ENCODE results near the gene C12orf57. TPM values are rescaled to one million over a fixed set of nuclear protein-coding genes. Genes with fewer than 3 reads are reported as not detected.
A peak's percentile ranks its signal among the peaks of the same experiment; 100 is the strongest.

The C12orf57 gene
- total RNA-seq, 1 experiment from 2014 or later: 176 TPM

GRCh38 chr12:6962285-6963015 lies 18.6 kb downstream of the C12orf57 start:
- Mint-ChIP-seq H3K27me3 (ENCODE audit: insufficient read depth, unreplicated experiment) (no peaks in the 10 kb centered on the region), H3K36me3 (ENCODE audit: insufficient read depth, unreplicated experiment) (peaks cover 49% of the 10 kb centered on the region), H3K4me1 (ENCODE audit: insufficient read depth, unreplicated experiment) (peaks cover 51% of the 10 kb centered on the region)

GRCh38 chr12:6963016-6963731 lies 19.4 kb downstream of the C12orf57 start:
- peak; percentile 89 for DNase-seq (ENCODE audit: unreplicated experiment)
- no peak for TF ChIP-seq CTCF (IDR thresholded peaks at IDR 0.05; ENCODE audit: unreplicated experiment)
- CTCF ChIA-PET: interaction anchor here (0.6 to 6.4 kb wide), 17 partner anchors 17 to 150 kb away, joined by 3 to 160 read pairs (median 6); partner anchors contain the start of genes C12orf57, C1RL, LPCAT3 and RNU7-1
- H3K4me3 Mint-ChIP-seq (ENCODE audit: unreplicated experiment): peak overlapping the region; percentile 87
- H3K27me3 Mint-ChIP-seq (ENCODE audit: insufficient read depth, unreplicated experiment): no peaks in the 10 kb centered on the region
- H3K9me3 Mint-ChIP-seq (ENCODE audit: unreplicated experiment): no peaks in the 10 kb centered on the region
- peak overlapping the region; percentile 94 for H3K27ac Mint-ChIP-seq (ENCODE audit: low read depth, unreplicated experiment)
- POLR2A ChIA-PET: interaction anchor here (0.7 to 7.0 kb wide), 25 partner anchors 8 to 493 kb away, joined by 3 to 495 read pairs (median 6); partner anchors contain the start of genes ATN1, C12orf57, C1RL and C1S
- H3K36me3 Mint-ChIP-seq (ENCODE audit: insufficient read depth, unreplicated experiment): peaks cover 55% of the 10 kb centered on the region
- peaks cover 51% of the 10 kb centered on the region for H3K4me1 Mint-ChIP-seq (ENCODE audit: insufficient read depth, unreplicated experiment)
- BruUV-seq (replicated peaks): no TSS peak
- intact Hi-C loops (cut with micrococcal nuclease): loop anchor here (5.0 kb wide), 1 partner anchor 144 kb away; the partner anchor contains the start of gene C1RL

More at GRCh38 chr12:6962285-6963015, 18.6 kb downstream of the C12orf57 start:
- Mint-ChIP-seq H3K9me3 (ENCODE audit: unreplicated experiment) (no peaks in the 10 kb centered on the region), H3K27ac (ENCODE audit: low read depth, unreplicated experiment) (peak overlapping the region; percentile 94), H3K4me3 (ENCODE audit: unreplicated experiment) (peak overlapping the region; percentile 87)
- no peak for DNase-seq (ENCODE audit: unreplicated experiment)
- BruUV-seq (replicated peaks): no TSS peak
- intact Hi-C loops (cut with micrococcal nuclease): loop anchor here (5.0 kb wide), 1 partner anchor 145 kb away; the partner anchor contains the start of gene C1RL
- POLR2A ChIA-PET: interaction anchor here (0.7 to 7.0 kb wide), 22 partner anchors 8 to 492 kb away, joined by 3 to 495 read pairs (median 5); partner anchors contain the start of genes ATN1, C12orf57, C1RL and C1S
- no peak for TF ChIP-seq CTCF (IDR thresholded peaks at IDR 0.05; ENCODE audit: unreplicated experiment)
- CTCF ChIA-PET: interaction anchor here (0.6 to 6.4 kb wide), 14 partner anchors 17 to 151 kb away, joined by 3 to 160 read pairs (median 5); partner anchors contain the start of genes C12orf57, C1RL, RNU7-1 and SPSB2

GRCh38 chr12:6963791-6964413 lies 20.1 kb downstream of the C12orf57 start:
- Mint-ChIP-seq H3K27ac (ENCODE audit: low read depth, unreplicated experiment) (peak overlapping the region; percentile 94), H3K4me1 (ENCODE audit: insufficient read depth, unreplicated experiment) (peaks cover 57% of the 10 kb centered on the region), H3K27me3 (ENCODE audit: insufficient read depth, unreplicated experiment) (no peaks in the 10 kb centered on the region), H3K4me3 (ENCODE audit: unreplicated experiment) (peak overlapping the region; percentile 87), H3K9me3 (ENCODE audit: unreplicated experiment) (no peaks in the 10 kb centered on the region), H3K36me3 (ENCODE audit: insufficient read depth, unreplicated experiment) (peaks cover 61% of the 10 kb centered on the region)
- no TSS peak for BruUV-seq (replicated peaks)
- CTCF ChIA-PET: interaction anchor here (0.6 to 6.4 kb wide), 26 partner anchors 9 to 426 kb away, joined by 3 to 160 read pairs (median 4); partner anchors contain the start of genes C12orf57, C1RL, LPCAT3 and MLF2
- POLR2A ChIA-PET: interaction anchor here (0.6 to 7.0 kb wide), 23 partner anchors 9 to 275 kb away, joined by 3 to 495 read pairs (median 6); partner anchors contain the start of genes ATN1, C12orf57, C1RL and C1S
- DNase-seq (ENCODE audit: unreplicated experiment): peak; percentile 25
- no peak for TF ChIP-seq CTCF (IDR thresholded peaks at IDR 0.05; ENCODE audit: unreplicated experiment)
- intact Hi-C loops (cut with micrococcal nuclease): loop anchor here (2.0 to 5.0 kb wide), 2 partner anchors 79 to 143 kb away; partner anchors contain the start of gene C1RL
